Loucy (cell line): ENCODE measurements around the gene SMG6.

Source experiments
- H2AFZ ChIP-seq: fragments of 200-600 bp; sonication (generic); 2 replicates; pipeline ENCODE4 v1.6.0; 2016; ENCODE audit warnings: antibody characterized with exemption, mild to moderate bottlenecking, low read length, moderate library complexity
- H3F3A ChIP-seq: fragments of 200-600 bp; 2 replicates; pipeline ENCODE4 v1.6.0; 2016; ENCODE audit warnings: antibody characterized with exemption, low read depth, mild to moderate bottlenecking
- H3K27me3 ChIP-seq: fragments of 200-600 bp; sonication (generic); 2 replicates; pipeline ENCODE4 v1.6.1; 2014; ENCODE audit warnings: low read length, mild to moderate bottlenecking; ENCODE audit not compliant: insufficient read depth, poor library complexity, severe bottlenecking
- H3K36me3 ChIP-seq: fragments of 200-600 bp; sonication (generic); 2 replicates; pipeline ENCODE4 v1.6.1; 2016; ENCODE audit warnings: low read length; ENCODE audit not compliant: insufficient read depth
- H3K4me1 ChIP-seq: fragments of 200-600 bp; sonication (generic); 2 replicates; pipeline ENCODE4 v1.5.1; 2014; ENCODE audit warnings: low read length, mild to moderate bottlenecking; ENCODE audit not compliant: insufficient read depth, poor library complexity, severe bottlenecking
- H3K4me2 ChIP-seq: fragments of 200-600 bp; sonication (generic); 2 replicates; pipeline ENCODE4 v1.6.0; 2014; ENCODE audit warnings: antibody characterized with exemption, low read length, low read depth, mild to moderate bottlenecking; ENCODE audit not compliant: poor library complexity, severe bottlenecking
- H3K4me3 ChIP-seq: fragments of 200-600 bp; sonication (generic); 2 replicates; pipeline ENCODE4 v1.5.1; 2014; ENCODE audit warnings: low read length, mild to moderate bottlenecking, mixed read lengths; ENCODE audit not compliant: poor library complexity, severe bottlenecking
- H3K79me2 ChIP-seq: fragments of 200-600 bp; sonication (generic); 2 replicates; pipeline ENCODE4 v1.6.1; 2014; ENCODE audit warnings: low read length; ENCODE audit not compliant: insufficient read depth
- H3K9ac ChIP-seq: fragments of 200-600 bp; sonication (generic); 2 replicates; pipeline ENCODE4 v1.6.0; 2014; ENCODE audit warnings: mild to moderate bottlenecking, low read depth, low read length, moderate library complexity; ENCODE audit not compliant: poor library complexity, severe bottlenecking
- H3K9me2 ChIP-seq: fragments of 200-600 bp; sonication (generic); replicated peaks from 2 replicates; pipeline ENCODE4 v1.6.1; 2016; ENCODE audit warnings: low read depth, low read length, mixed read lengths
- H3K9me3 ChIP-seq: fragments of 200-600 bp; sonication (generic); 2 replicates; pipeline ENCODE4 v1.6.1; 2014; ENCODE audit warnings: mild to moderate bottlenecking, antibody characterized with exemption, low read length, low read depth; ENCODE audit not compliant: insufficient read depth
- H4K20me1 ChIP-seq: fragments of 200-600 bp; sonication (generic); 2 replicates; pipeline ENCODE4 v1.6.0; 2014; ENCODE audit warnings: antibody characterized with exemption, low read length, mild to moderate bottlenecking; ENCODE audit not compliant: insufficient read depth, poor library complexity, severe bottlenecking
- EZH2phosphoT487 ChIP-seq: fragments of 200-600 bp; IDR thresholded peaks from 2 replicates; pipeline ENCODE4 v1.6.1; 2018; ENCODE audit warnings: antibody characterized with exemption, mild to moderate bottlenecking, moderate library complexity, borderline replicate concordance
- TF ChIP-seq, protein P1 (sequence below): fragments of 200-600 bp; sonication (generic); conservative IDR thresholded peaks from 2 replicates; pipeline ENCODE4 v1.5.1; 2014; ENCODE audit warnings: mild to moderate bottlenecking, antibody characterized with exemption, low read length

SMG6 gene

DNA sequence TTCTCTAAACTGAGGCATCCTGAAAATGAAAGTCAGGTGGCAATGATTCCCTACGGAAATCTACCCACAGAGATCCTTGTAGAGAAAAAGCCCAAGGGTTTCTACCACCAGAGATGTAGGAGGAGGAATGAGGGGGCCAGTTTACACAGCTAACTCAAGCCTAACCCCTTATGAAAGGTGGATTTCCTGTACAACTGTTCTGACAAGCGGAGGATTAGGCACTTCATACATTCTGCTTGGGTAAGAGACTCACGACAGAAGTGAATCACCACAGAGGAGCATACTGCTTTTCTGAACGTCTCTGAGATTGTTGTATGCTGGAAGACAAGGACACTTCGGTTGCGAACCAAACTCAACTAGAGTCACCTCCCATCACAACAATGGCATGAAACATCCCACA, 72.7 kb downstream of the SMG6 start:
- Histone ChIP-seq H3K27me3 (no peaks in the 10 kb centered on the region), H3K9me2 (no peaks in the 10 kb centered on the region), H3K4me3 (no peak overlapping the region), H3K9ac (no peak overlapping the region), H2AFZ (no peak overlapping the region), H3F3A (no peaks in the 10 kb centered on the region), H4K20me1 (peaks cover 12% of the 10 kb centered on the region), H3K9me3 (no peaks in the 10 kb centered on the region), H3K4me2 (peak overlapping the region; percentile 1), H3K4me1 (peaks cover 5% of the 10 kb centered on the region), H3K36me3 (peaks cover 53% of the 10 kb centered on the region; the same call in 1 of the 2 replicates), H3K79me2 (peaks cover 64% of the 10 kb centered on the region; the same call in 1 of the 2 replicates)
- TF ChIP-seq EZH2phosphoT487: no peak
- TF ChIP-seq, protein P1, sequence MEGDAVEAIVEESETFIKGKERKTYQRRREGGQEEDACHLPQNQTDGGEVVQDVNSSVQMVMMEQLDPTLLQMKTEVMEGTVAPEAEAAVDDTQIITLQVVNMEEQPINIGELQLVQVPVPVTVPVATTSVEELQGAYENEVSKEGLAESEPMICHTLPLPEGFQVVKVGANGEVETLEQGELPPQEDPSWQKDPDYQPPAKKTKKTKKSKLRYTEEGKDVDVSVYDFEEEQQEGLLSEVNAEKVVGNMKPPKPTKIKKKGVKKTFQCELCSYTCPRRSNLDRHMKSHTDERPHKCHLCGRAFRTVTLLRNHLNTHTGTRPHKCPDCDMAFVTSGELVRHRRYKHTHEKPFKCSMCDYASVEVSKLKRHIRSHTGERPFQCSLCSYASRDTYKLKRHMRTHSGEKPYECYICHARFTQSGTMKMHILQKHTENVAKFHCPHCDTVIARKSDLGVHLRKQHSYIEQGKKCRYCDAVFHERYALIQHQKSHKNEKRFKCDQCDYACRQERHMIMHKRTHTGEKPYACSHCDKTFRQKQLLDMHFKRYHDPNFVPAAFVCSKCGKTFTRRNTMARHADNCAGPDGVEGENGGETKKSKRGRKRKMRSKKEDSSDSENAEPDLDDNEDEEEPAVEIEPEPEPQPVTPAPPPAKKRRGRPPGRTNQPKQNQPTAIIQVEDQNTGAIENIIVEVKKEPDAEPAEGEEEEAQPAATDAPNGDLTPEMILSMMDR: no peak

DNA sequence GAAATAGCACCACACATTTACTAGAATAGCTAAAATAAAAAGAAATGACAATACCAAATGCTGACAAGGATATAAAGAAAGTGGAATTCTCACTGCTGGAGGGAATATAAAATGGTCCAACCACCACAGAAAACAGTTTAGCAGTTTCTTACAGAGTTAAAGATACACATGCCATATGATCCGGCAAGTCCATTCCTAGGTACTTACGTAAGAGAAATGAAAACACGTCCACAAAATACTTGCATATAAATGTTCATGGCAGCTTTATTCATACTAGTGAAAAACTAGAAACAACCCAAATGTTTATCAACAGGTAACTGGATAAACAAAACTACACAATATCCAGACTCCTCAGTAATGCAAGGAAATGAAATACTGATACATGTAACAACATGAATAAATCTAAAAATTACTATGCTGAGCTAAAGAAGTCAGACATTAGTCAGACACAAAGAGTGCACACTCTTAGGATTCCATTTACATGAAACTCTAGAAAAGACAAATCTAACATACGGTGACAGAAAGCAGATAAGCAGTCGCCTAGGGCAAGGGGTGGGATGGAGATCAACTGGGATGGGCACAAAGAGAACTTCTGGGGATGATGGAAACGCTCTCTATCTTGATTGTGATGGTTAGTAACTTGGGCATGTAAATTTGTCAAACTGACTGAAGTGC, 76.4 kb downstream of the SMG6 start:
- Histone ChIP-seq H3K4me2 (no peak overlapping the region), H3K9me3 (no peaks in the 10 kb centered on the region), H3K9me2 (no peaks in the 10 kb centered on the region), H3K4me1 (peaks cover 16% of the 10 kb centered on the region), H3F3A (no peaks in the 10 kb centered on the region), H3K79me2 (peaks cover 59% of the 10 kb centered on the region; the same call in 1 of the 2 replicates), H3K9ac (no peak overlapping the region), H3K36me3 (peaks cover 33% of the 10 kb centered on the region; the same call in 1 of the 2 replicates), H3K27me3 (no peaks in the 10 kb centered on the region), H4K20me1 (peaks cover 20% of the 10 kb centered on the region), H3K4me3 (no peak overlapping the region), H2AFZ (no peak overlapping the region)
- TF ChIP-seq EZH2phosphoT487: no peak
- TF ChIP-seq, protein P1: no peak

DNA sequence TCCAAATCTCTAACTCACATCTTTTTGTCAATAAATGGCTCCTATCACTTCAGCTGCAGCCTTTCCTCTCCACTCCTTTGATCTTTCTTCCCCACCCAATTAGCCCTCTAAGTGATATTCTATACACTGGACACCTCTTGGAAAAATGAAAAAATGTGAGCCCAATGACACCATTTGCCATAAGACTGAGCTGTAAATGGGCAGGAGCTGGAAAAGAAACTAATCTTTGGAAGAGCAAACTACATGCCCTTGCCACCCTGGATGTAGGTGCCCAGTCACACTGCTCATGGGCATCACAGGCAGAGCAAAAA, 80.0 kb downstream of the SMG6 start:
- no peaks in the 10 kb centered on the region for H3K27me3 ChIP-seq
- H3K9ac ChIP-seq: no peak overlapping the region
- H2AFZ ChIP-seq: no peak overlapping the region
- no peak for TF ChIP-seq EZH2phosphoT487
- TF ChIP-seq, protein P1: no peak
- no peaks in the 10 kb centered on the region for H3F3A ChIP-seq
- H3K79me2 ChIP-seq: peaks cover 45% of the 10 kb centered on the region; the same call in 1 of the 2 replicates
- H3K36me3 ChIP-seq: peaks cover 41% of the 10 kb centered on the region; the same call in 1 of the 2 replicates
- no peaks in the 10 kb centered on the region for H3K9me3 ChIP-seq
- no peaks in the 10 kb centered on the region for H3K9me2 ChIP-seq
- no peak overlapping the region for H3K4me3 ChIP-seq
- H3K4me1 ChIP-seq: peaks cover 10% of the 10 kb centered on the region
- no peak overlapping the region for H3K4me2 ChIP-seq
- peaks cover 14% of the 10 kb centered on the region for H4K20me1 ChIP-seq
